ENCODE results near the gene TNXB. TPM values are rescaled to one million over a fixed set of nuclear protein-coding genes. Genes with fewer than 3 reads are reported as not detected.
"Not testable (repeated sequence)": the region's sequence is repeated elsewhere in the genome, so short reads cannot be mapped to it uniquely, and the experiment has no call there.

The TNXB gene
- total RNA-seq, 1 donor from 2014 or later: 0.23 TPM

DNA sequence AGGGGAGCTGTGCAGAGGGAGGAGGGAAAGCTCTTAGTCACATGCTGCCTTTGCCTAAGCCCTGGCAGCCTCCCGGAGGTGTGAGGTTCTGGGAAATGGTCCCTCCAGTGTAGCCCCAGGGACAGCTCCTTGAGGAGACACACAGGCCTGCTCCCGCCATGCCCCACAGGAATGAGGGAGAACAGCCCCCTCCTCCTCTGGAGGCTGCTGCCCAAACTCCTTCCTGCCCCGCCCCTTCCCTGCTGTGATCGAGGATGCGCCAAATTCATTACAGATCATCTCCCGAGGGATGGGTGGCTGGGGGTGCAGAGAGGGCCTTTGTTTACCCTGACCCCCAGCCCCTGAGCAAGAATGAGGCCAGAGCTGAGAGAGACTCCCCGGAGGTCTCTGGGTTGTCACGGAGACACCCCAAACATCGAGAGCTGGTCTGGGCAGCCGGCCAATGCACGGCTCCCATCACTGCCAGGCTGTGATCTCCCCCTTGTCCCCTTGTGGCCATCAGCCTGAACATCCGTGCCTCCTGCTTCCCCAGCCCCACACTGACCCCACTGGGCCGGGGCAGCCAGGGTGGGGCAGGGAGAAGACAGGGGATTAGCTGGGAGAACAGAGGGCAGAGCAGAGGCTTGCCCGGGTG is 62.6 kb downstream of the TNXB start:
- H3K4me3 ChIP-seq (ENCODE audit: low read depth, low read length): no peak overlapping the region
- DNase-seq (ENCODE audit: low read depth): no peak

GRCh38 chr6:32045811-32046449 is 63.2 kb downstream of the TNXB start:
- H3K4me3 ChIP-seq (ENCODE audit: low read depth, low read length): no peak overlapping the region
- no peak for DNase-seq (ENCODE audit: low read depth)
- TF ChIP-seq CTCF (conservative IDR thresholded peaks at IDR 0.05; ENCODE audit: low read depth, low read length): no peak

More for the DNA sequence above, 62.6 kb downstream of the TNXB start:
- no peak for TF ChIP-seq CTCF (conservative IDR thresholded peaks at IDR 0.05; ENCODE audit: low read depth, low read length)

- DNase-seq (ENCODE audit: low read depth); H3K4me3 ChIP-seq (ENCODE audit: low read depth, low read length): not testable (repeated sequence)
Observed at GRCh38 chr6:32044916-32045315, 64.2 kb downstream of the TNXB start.

DNA sequence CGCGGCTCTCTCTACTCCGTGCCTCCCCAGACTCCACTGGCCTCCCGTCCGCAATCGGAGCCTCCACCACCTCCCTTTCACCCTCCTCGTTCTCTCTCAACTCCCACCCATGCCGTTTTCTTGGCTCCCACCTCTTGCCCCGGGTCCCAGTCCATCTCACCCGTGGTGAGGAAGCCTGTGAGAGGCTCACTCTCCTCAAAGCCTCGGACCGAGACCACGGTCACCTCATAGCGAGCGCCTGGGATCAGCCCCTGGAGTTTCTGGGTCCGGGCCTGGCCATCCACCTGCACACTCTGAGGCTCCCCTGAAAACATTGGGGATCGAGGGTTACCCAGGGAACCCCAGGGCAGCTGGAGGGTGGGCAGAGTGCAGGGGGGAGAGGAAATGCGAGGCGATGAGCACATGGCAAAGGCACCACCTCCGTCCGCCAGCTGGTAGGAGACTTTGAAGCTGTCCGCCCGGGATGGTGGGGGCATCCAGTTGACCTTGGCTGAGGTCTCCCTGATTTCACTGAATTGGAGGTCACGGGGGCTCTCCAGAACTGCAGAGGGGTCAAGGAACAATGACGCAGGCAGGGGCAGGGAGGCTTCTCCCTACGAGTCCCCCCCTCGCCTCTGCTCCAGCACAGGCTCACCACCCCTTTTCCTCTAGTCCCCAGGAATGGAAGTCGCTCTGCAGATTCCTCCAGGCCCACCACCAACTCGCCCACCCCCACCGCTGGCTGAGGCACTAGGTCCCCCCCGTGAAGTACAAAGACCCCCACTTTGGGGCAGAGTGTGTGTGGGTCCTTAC is 65.4 kb downstream of the TNXB start:
- not testable (repeated sequence) for DNase-seq (ENCODE audit: low read depth)

DNA sequence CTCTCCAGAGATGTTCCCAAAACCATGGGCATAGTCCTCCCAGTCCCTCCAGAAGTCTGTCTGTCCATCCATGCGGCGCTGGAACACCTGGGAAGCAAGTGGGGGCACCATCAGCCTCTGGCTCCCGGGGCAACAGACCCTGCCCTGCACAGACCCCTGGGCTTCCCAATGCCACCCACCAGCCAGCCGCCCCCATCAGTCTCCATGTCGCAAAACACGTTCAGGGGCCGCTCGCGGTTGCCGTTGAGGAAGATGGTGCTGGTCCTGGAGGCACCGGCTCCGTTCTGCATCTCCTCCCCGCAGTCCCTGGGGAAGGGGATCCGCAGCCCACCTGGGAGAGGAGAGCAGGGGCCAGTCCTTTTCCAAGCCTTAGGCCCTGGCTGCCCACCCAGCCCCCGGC is 66.9 kb downstream of the TNXB start:
- not testable (repeated sequence) for H3K4me3 ChIP-seq (ENCODE audit: low read depth, low read length); DNase-seq (ENCODE audit: low read depth)

More for the DNA sequence above, 65.4 kb downstream of the TNXB start:
- H3K4me3 ChIP-seq (ENCODE audit: low read depth, low read length): not testable (repeated sequence)

- H3K4me3 ChIP-seq (ENCODE audit: low read depth, low read length); DNase-seq (ENCODE audit: low read depth): not testable (repeated sequence)
Observed at GRCh38 chr6:32041385-32041784, 67.8 kb downstream of the TNXB start.

- not testable (repeated sequence) for DNase-seq (ENCODE audit: low read depth); H3K4me3 ChIP-seq (ENCODE audit: low read depth, low read length)
Observed at GRCh38 chr6:32041050-32041321, 68.2 kb downstream of the TNXB start.

- DNase-seq (ENCODE audit: low read depth); H3K4me3 ChIP-seq (ENCODE audit: low read depth, low read length): not testable (repeated sequence)
Observed at GRCh38 chr6:32040299-32041049, 68.7 kb downstream of the TNXB start.

GRCh38 chr6:32039321-32040274 is 69.5 kb downstream of the TNXB start:
- DNase-seq (ENCODE audit: low read depth); H3K4me3 ChIP-seq (ENCODE audit: low read depth, low read length): not testable (repeated sequence)

- not testable (repeated sequence) for DNase-seq (ENCODE audit: low read depth); H3K4me3 ChIP-seq (ENCODE audit: low read depth, low read length)
Observed at GRCh38 chr6:32038878-32039277, 70.3 kb downstream of the TNXB start.

DNA sequence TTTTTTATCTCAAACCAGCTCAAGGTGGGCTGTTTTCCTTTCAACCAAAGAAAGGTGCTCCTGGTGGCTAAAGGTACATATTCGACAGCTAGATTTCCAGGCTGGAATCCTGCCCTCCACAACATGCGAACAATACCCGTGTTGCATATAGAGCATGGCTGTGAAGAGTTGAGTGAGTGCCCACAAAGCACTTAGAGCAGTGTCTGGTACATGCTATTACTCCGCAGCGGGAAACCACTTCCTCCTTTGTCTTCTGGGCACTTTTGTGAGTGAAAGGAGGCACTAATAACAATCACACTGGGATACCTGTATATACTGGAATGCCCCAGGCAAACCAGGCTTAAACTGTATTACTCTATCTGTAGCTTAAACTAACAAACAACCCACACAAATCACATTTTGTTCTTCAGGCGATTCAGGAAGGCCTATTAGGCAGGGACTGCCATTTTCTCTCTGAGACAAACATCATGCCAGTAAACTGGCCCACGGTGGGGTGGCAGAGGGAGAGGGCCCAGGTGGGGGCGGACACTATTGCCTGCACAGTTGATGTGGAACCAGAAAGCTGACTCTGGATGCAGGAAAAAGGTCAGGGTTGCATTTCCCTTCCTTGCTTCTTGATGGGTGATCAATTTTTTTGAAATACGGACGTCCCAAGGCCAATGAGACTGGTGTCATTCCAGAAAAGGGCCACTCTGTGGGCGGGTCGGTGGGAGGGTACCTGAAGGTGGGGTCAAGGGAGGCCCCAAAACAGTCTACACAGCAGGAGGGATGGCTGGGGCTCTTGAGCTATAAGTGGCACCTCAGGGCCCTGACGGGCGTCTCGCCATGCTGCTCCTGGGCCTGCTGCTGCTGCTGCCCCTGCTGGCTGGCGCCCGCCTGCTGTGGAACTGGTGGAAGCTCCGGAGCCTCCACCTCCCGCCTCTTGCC is 71.3 kb downstream of the TNXB start, which contains the start of gene CYP21A2:
TSS of gene CYP21A2 (plus strand) at position 818 of the 927 bp plus-strand sequence. CDS start at position 826, 8 bp downstream.
- H3K4me3 ChIP-seq (ENCODE audit: low read depth, low read length); DNase-seq (ENCODE audit: low read depth): not testable (repeated sequence)

DNA sequence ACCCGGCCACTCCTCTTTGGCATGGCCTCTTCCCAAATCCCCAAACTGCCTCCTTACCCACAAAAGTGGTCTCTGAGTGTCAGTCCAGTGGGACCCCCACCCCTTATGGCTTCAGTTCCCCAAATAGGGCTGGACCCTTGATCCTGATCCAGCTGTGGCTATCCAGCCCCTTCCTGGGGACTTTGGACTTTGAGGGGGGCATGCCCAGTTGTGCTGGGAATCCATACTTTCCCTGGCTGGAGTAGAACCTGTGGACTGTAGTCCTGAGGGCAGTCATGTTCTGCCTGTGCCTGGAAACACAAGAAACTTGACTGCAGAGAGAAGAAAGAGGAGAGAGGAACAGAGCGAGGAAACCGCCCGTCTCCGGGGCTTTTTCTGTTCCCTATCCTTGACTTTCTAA is 72.0 kb downstream of the TNXB start:
- H3K4me3 ChIP-seq (ENCODE audit: low read depth, low read length); DNase-seq (ENCODE audit: low read depth): not testable (repeated sequence)

GRCh38 chr6:32035283-32036013 is 73.7 kb downstream of the TNXB start:
- DNase-seq (ENCODE audit: low read depth): not testable (repeated sequence)

GRCh38 chr6:32029553-32029952 is 79.6 kb downstream of the TNXB start:
- H3K4me3 ChIP-seq (ENCODE audit: low read depth, low read length): not testable (repeated sequence)

More at GRCh38 chr6:32035283-32036013, 73.7 kb downstream of the TNXB start:
- not testable (repeated sequence) for H3K4me3 ChIP-seq (ENCODE audit: low read depth, low read length)

More at GRCh38 chr6:32029553-32029952, 79.6 kb downstream of the TNXB start:
- not testable (repeated sequence) for DNase-seq (ENCODE audit: low read depth)

Measured in epithelial cell of proximal tubule (primary cell).